H9 (cell line): ENCODE measurements around the gene HMCN1. TPM values are rescaled to one million over a fixed set of nuclear protein-coding genes. Genes with fewer than 3 reads are reported as not detected.

ENCODE experiments used
- DNase-seq: peaks from one replicate; pipeline ENCODE4 v3.0.0-alpha.2; 2017
- H2AFZ ChIP-seq: one replicate; pipeline ENCODE4 v1.6.1; 2013; ENCODE audit warnings: mild to moderate bottlenecking, low read length, control low read depth, moderate library complexity
- H2AK5ac ChIP-seq: 2 replicates; pipeline ENCODE4 v1.6.1; 2013; ENCODE audit warnings: low read length, control low read depth, mixed read lengths; ENCODE audit not compliant: insufficient read length
- H2BK120ac ChIP-seq: one replicate; pipeline ENCODE4 v1.6.1; 2013; ENCODE audit warnings: low read depth, mild to moderate bottlenecking, low read length, control low read depth, inconsistent platforms; ENCODE audit not compliant: poor library complexity, severe bottlenecking
- H2BK12ac ChIP-seq: 2 replicates; pipeline ENCODE4 v1.6.1; 2013; ENCODE audit warnings: low read length, control low read depth, mixed read lengths, low read depth; ENCODE audit not compliant: insufficient read length
- H2BK15ac ChIP-seq: 2 replicates; pipeline ENCODE4 v1.6.1; 2013; ENCODE audit warnings: low read depth, low read length, control low read depth
- H2BK20ac ChIP-seq: one replicate; pipeline ENCODE4 v1.6.1; 2013; ENCODE audit warnings: low read depth, mild to moderate bottlenecking, low read length, control low read depth, inconsistent platforms; ENCODE audit not compliant: poor library complexity, severe bottlenecking
- H2BK5ac ChIP-seq: 2 replicates; pipeline ENCODE4 v1.6.1; 2013; ENCODE audit warnings: low read length, control low read depth, mixed read lengths; ENCODE audit not compliant: insufficient read length
- H3K14ac ChIP-seq: 2 replicates; pipeline ENCODE4 v1.6.1; 2013; ENCODE audit warnings: low read length, control low read depth; ENCODE audit not compliant: insufficient read depth
- H3K18ac ChIP-seq: 2 replicates; pipeline ENCODE4 v1.6.1; 2013; ENCODE audit warnings: low read depth, mild to moderate bottlenecking, mixed read lengths, low read length, control low read depth; ENCODE audit not compliant: insufficient read length
- H3K23ac ChIP-seq: 2 replicates; pipeline ENCODE4 v1.6.1; 2013; ENCODE audit warnings: low read length, control low read depth, mixed read lengths, low read depth; ENCODE audit not compliant: insufficient read length
- H3K23me2 ChIP-seq: 2 replicates; pipeline ENCODE4 v1.6.1; 2013; ENCODE audit warnings: low read depth, mild to moderate bottlenecking, mixed read lengths, low read length, control low read depth; ENCODE audit not compliant: insufficient read length, poor library complexity, severe bottlenecking
- H3K27ac ChIP-seq: 2 replicates; pipeline ENCODE4 v1.5.1; 2013; ENCODE audit warnings: low read length, control low read depth, mixed read lengths, low read depth; ENCODE audit not compliant: insufficient read length
- H3K27me3 ChIP-seq: 2 replicates; pipeline ENCODE4 v1.6.1; 2013; ENCODE audit warnings: low read length, control low read depth, inconsistent platforms; ENCODE audit not compliant: insufficient read depth
- H3K4ac ChIP-seq: 2 replicates; pipeline ENCODE4 v1.6.1; 2013; ENCODE audit warnings: low read depth, mild to moderate bottlenecking, control low read depth, inconsistent platforms, low read length, moderate library complexity
- H3K4me1 ChIP-seq: 2 replicates; pipeline ENCODE4 v1.6.1; 2013; ENCODE audit warnings: low read length, control low read depth, inconsistent platforms; ENCODE audit not compliant: insufficient read depth
- H3K4me2 ChIP-seq: 2 replicates; pipeline ENCODE4 v1.6.1; 2013; ENCODE audit warnings: low read length, control low read depth, mixed read lengths; ENCODE audit not compliant: insufficient read length, insufficient read depth
- H3K56ac ChIP-seq: 2 replicates; pipeline ENCODE4 v1.6.1; 2013; ENCODE audit warnings: low read depth, mild to moderate bottlenecking, mixed read lengths, low read length, control low read depth; ENCODE audit not compliant: insufficient read length
- H3K79me1 ChIP-seq: 2 replicates; pipeline ENCODE4 v1.6.1; 2013; ENCODE audit warnings: low read depth, mild to moderate bottlenecking, moderate library complexity, low read length, control low read depth, inconsistent platforms; ENCODE audit not compliant: insufficient read depth, poor library complexity, severe bottlenecking
- H3K79me2 ChIP-seq: 2 replicates; pipeline ENCODE4 v1.6.1; 2013; ENCODE audit warnings: low read length, control low read depth, inconsistent platforms; ENCODE audit not compliant: insufficient read depth
- H3K9ac ChIP-seq: 2 replicates; pipeline ENCODE4 v1.6.1; 2013; ENCODE audit warnings: low read length, control low read depth, mixed read lengths; ENCODE audit not compliant: insufficient read length; ENCODE audit errors: extremely low read depth
- H3K9me3 ChIP-seq: one replicate; pipeline ENCODE4 v1.6.1; 2013; ENCODE audit warnings: low read depth, low read length, inconsistent platforms; ENCODE audit not compliant: control insufficient read depth
- H3T11ph ChIP-seq: one replicate; pipeline ENCODE4 v1.6.1; 2013; ENCODE audit warnings: mild to moderate bottlenecking, low read length, control low read depth, inconsistent platforms
- H4K20me1 ChIP-seq: one replicate; pipeline ENCODE4 v1.6.1; 2013; ENCODE audit not compliant: control insufficient read depth, insufficient read length, insufficient read depth
- H4K5ac ChIP-seq: 2 replicates; pipeline ENCODE4 v1.6.1; 2013; ENCODE audit warnings: low read depth, mild to moderate bottlenecking, mixed read lengths, low read length, control low read depth; ENCODE audit not compliant: insufficient read length
- H4K8ac ChIP-seq: replicated peaks from 2 replicates; pipeline ENCODE4 v1.6.1; 2013; ENCODE audit warnings: low read length, control low read depth, mixed read lengths, low read depth; ENCODE audit not compliant: insufficient read length
- H4K91ac ChIP-seq: 2 replicates; pipeline ENCODE4 v1.6.1; 2013; ENCODE audit warnings: low read depth, mild to moderate bottlenecking, moderate library complexity, mixed read lengths, low read length, control low read depth; ENCODE audit not compliant: insufficient read length
- H3K27ac Mint-ChIP-seq, 3 experiments: 2 replicates in 2 of 3; 3 replicates in 1 of 3; pipeline ENCODE4 v1.8.0; 2020 to 2021; ENCODE audit warnings: mixed read lengths in 3 of 3, mild to moderate bottlenecking in 1 of 3, moderate library complexity in 1 of 3
- H3K27me3 Mint-ChIP-seq: 2 replicates; pipeline ENCODE4 v1.8.0; 2021; ENCODE audit warnings: low read depth, mild to moderate bottlenecking, moderate library complexity, mixed read lengths
- H3K36me3 Mint-ChIP-seq, 3 experiments: 2 replicates in 2 of 3; 3 replicates in 1 of 3; pipeline ENCODE4 v1.8.0; 2020 to 2021; ENCODE audit warnings: low read depth in 3 of 3, mixed read lengths in 3 of 3; ENCODE audit not compliant: insufficient read depth in 1 of 3
- H3K4me1 Mint-ChIP-seq, 2 experiments: 2 replicates each; pipeline ENCODE4 v1.8.0; 2020; ENCODE audit warnings: mixed read lengths in 2 of 2
- H3K4me3 Mint-ChIP-seq, 2 experiments: 2 replicates in 1 of 2; 3 replicates in 1 of 2; pipeline ENCODE4 v1.8.0; 2020 to 2021; ENCODE audit warnings: mild to moderate bottlenecking in 2 of 2, mixed read lengths in 2 of 2, moderate library complexity in 1 of 2
- H3K9me3 Mint-ChIP-seq, 2 experiments: 2 replicates in 1 of 2; 3 replicates in 1 of 2; pipeline ENCODE4 v1.8.0; 2020; ENCODE audit warnings: mild to moderate bottlenecking in 2 of 2, mixed read lengths in 2 of 2, moderate library complexity in 1 of 2
- CTCF ChIP-seq: fragments of 200-600 bp; sonication (generic); conservative IDR thresholded peaks from 3 replicates; pipeline ENCODE4 v1.8.0; 2021; ENCODE audit warnings: antibody characterized with exemption, mild to moderate bottlenecking
- WGBS: extraction: QIAGEN DNeasy Blood & Tissue Kit; methylation state at CpG from one replicate; pipeline ENCODE4 v1.1.7; 2013; ENCODE audit warnings: missing lambda C conversion rate, low lambda C conversion rate, mixed read lengths; ENCODE audit not compliant: insufficient read length; ENCODE audit errors: extremely low coverage; 5-methylcytosine and 5-hydroxymethylcytosine counted together
- total RNA-seq: library from RNA; stranded (reverse); gene quantifications from 2 replicates; pipeline ENCODE4 v1.2.1, GENCODE V29; 2021

HMCN1 gene
- total RNA-seq, 1 experiment from 2014 or later: 3.3 TPM

GRCh38 chr1:185694081-185694480 is 40.1 kb upstream of the HMCN1 start:
- Histone ChIP-seq H2BK120ac (no peak overlapping the region), H3K4me2 (no peak overlapping the region), H3K56ac (no peak overlapping the region), H4K20me1 (no peaks in the 10 kb centered on the region), H3K18ac (no peak overlapping the region), H4K91ac (no peak overlapping the region), H4K8ac (no peak overlapping the region), H2BK15ac (no peak overlapping the region), H2BK12ac (no peak overlapping the region), H2BK20ac (no peak overlapping the region), H3K14ac (no peak overlapping the region), H2BK5ac (no peak overlapping the region), H3K4me1 (no peaks in the 10 kb centered on the region), H2AK5ac (no peak overlapping the region), H3K9me3 (no peaks in the 10 kb centered on the region), H3K27me3 (no peaks in the 10 kb centered on the region), H3K27ac (no peak overlapping the region), H3T11ph (no peak overlapping the region), H3K23me2 (peaks cover under 1% of the 10 kb centered on the region), H4K5ac (no peak overlapping the region), H3K79me2 (no peaks in the 10 kb centered on the region), H3K79me1 (no peaks in the 10 kb centered on the region), H3K4ac (no peak overlapping the region), H2AFZ (no peak overlapping the region), H3K23ac (no peak overlapping the region), H3K9ac (no peak overlapping the region)
- H3K36me3 Mint-ChIP-seq: no peaks in the 10 kb centered on the region
- no peak overlapping the region for H3K4me3 Mint-ChIP-seq
- peaks cover 0 to 3% of the 10 kb centered on the region in 2 experiments; a peak in 2 of 4 replicates for H3K4me1 Mint-ChIP-seq
- no peak overlapping the region for H3K27ac Mint-ChIP-seq
- no CpG with 5 or more reads among the region's 8 CpGs for WGBS
- peaks cover 11% of the 10 kb centered on the region for H3K27me3 Mint-ChIP-seq
- no peaks in the 10 kb centered on the region for H3K9me3 Mint-ChIP-seq
- TF ChIP-seq CTCF: no peak
- no peak for DNase-seq
